ENCODE measurements around the gene TEX2. TPM values are rescaled to one million over a fixed set of nuclear protein-coding genes. Genes with fewer than 3 reads are reported as not detected.

Gene TEX2
- total and polyA plus RNA-seq, 2 donors (not counting 1 experiment from before 2014, with no cell fraction given), result 4.0 to 7.6 TPM

- WGBS (ENCODE audit: insufficient coverage), result 98% methylated on average over 8 of the region's 8 CpGs
- Histone ChIP-seq H3K79me2 (ENCODE audit: control insufficient read depth, insufficient read depth, low read length) (no peaks in the 10 kb centered on the region), H2AFZ (ENCODE audit: insufficient read depth, low read depth, low read length, poor library complexity, severe bottlenecking) (no peak overlapping the region), H3K27me3 (replicated peaks in 1 of 4; ENCODE audit: control extremely low read depth in 1 of 4, control insufficient read depth in 3 of 4, insufficient read depth in 4 of 4, low read length in 3 of 4) (no peaks in the 10 kb centered on the region), H3K4me3 (ENCODE audit: control extremely low read depth in 1 of 5, extremely low read depth in 1 of 5, insufficient read depth in 1 of 5, low read depth in 2 of 5, low read length in 4 of 5) (no peak overlapping the region), H3K4me2 (replicated peaks; ENCODE audit: low read depth, low read length, poor library complexity, severe bottlenecking) (no peak overlapping the region), H3K36me3 (replicated peaks in 1 of 2; ENCODE audit: control extremely low read depth in 1 of 2, control insufficient read depth in 1 of 2, extremely low read depth in 1 of 2, insufficient read depth in 2 of 2, low read length in 1 of 2) (no peaks in the 10 kb centered on the region), H3K4me1 (ENCODE audit: control insufficient read depth in 2 of 2, insufficient read depth in 2 of 2, low read length in 2 of 2) (peaks cover under 1 to 9% of the 10 kb centered on the region in 2 donors), H4K20me1 (ENCODE audit: control insufficient read depth, insufficient read depth, low read length, poor library complexity, severe bottlenecking) (no peaks in the 10 kb centered on the region), H3K9ac (ENCODE audit: low read length) (no peak overlapping the region), H3K9me3 (ENCODE audit: control extremely low read depth in 1 of 3, control insufficient read depth in 2 of 3, insufficient read depth in 1 of 3, low read length in 2 of 3) (no peaks in the 10 kb centered on the region), H3K27ac (ENCODE audit: low read length in 2 of 2) (no peak overlapping the region)
- peaks cover 3% of the 10 kb centered on the region for H3K4me1 Mint-ChIP-seq
- DNase-seq (no peak), ATAC-seq (ENCODE audit: low read depth) (no peak)
- no peak overlapping the region for H3K4me3 Mint-ChIP-seq
- ChIA-PET CTCF (interaction anchor here (0.8 to 3.0 kb wide), 6 partner anchors 10 to 89 kb away, joined by 3 to 9 read pairs (median 4); no protein-coding TSS in a partner anchor), POLR2A (no interaction called here)
- no peaks in the 10 kb centered on the region for H3K9me3 Mint-ChIP-seq (ENCODE audit: insufficient read depth)
- TF ChIP-seq, protein P1, sequence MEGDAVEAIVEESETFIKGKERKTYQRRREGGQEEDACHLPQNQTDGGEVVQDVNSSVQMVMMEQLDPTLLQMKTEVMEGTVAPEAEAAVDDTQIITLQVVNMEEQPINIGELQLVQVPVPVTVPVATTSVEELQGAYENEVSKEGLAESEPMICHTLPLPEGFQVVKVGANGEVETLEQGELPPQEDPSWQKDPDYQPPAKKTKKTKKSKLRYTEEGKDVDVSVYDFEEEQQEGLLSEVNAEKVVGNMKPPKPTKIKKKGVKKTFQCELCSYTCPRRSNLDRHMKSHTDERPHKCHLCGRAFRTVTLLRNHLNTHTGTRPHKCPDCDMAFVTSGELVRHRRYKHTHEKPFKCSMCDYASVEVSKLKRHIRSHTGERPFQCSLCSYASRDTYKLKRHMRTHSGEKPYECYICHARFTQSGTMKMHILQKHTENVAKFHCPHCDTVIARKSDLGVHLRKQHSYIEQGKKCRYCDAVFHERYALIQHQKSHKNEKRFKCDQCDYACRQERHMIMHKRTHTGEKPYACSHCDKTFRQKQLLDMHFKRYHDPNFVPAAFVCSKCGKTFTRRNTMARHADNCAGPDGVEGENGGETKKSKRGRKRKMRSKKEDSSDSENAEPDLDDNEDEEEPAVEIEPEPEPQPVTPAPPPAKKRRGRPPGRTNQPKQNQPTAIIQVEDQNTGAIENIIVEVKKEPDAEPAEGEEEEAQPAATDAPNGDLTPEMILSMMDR (IDR thresholded peaks at IDR 0.05), result no peak
- no peak for TF ChIP-seq EZH2 (IDR thresholded peaks at IDR 0.05; ENCODE audit: borderline replicate concordance, insufficient read depth, low read depth, low read length, poor library complexity, severe bottlenecking)
- intact Hi-C loops (cut with micrococcal nuclease), result no loop called here
- H3K27me3 Mint-ChIP-seq, result no peaks in the 10 kb centered on the region
- H3K27ac Mint-ChIP-seq, result no peak overlapping the region
These were observed 147.9 kb downstream of the TEX2 start for GRCh38 chr17:64115043-64115698.

GRCh38 chr17:64113006-64113405 is 150.1 kb downstream of the TEX2 start:
- Mint-ChIP-seq H3K4me1 (peaks cover 2% of the 10 kb centered on the region), H3K27ac (no peak overlapping the region), H3K9me3 (ENCODE audit: insufficient read depth) (no peaks in the 10 kb centered on the region), H3K4me3 (no peak overlapping the region), H3K27me3 (no peaks in the 10 kb centered on the region)
- Histone ChIP-seq H3K36me3 (replicated peaks in 1 of 2; ENCODE audit: control extremely low read depth in 1 of 2, control insufficient read depth in 1 of 2, extremely low read depth in 1 of 2, insufficient read depth in 2 of 2, low read length in 1 of 2) (no peaks in the 10 kb centered on the region), H3K9ac (ENCODE audit: low read length) (no peak overlapping the region), H3K27me3 (replicated peaks in 1 of 4; ENCODE audit: control extremely low read depth in 1 of 4, control insufficient read depth in 3 of 4, insufficient read depth in 4 of 4, low read length in 3 of 4) (no peaks in the 10 kb centered on the region), H3K27ac (ENCODE audit: low read length in 2 of 2) (no peak overlapping the region), H3K9me3 (ENCODE audit: control extremely low read depth in 1 of 3, control insufficient read depth in 2 of 3, insufficient read depth in 1 of 3, low read length in 2 of 3) (no peaks in the 10 kb centered on the region), H3K79me2 (ENCODE audit: control insufficient read depth, insufficient read depth, low read length) (no peaks in the 10 kb centered on the region), H3K4me1 (ENCODE audit: control insufficient read depth in 2 of 2, insufficient read depth in 2 of 2, low read length in 2 of 2) (peaks cover 0 to 3% of the 10 kb centered on the region in 2 donors), H2AFZ (ENCODE audit: insufficient read depth, low read depth, low read length, poor library complexity, severe bottlenecking) (no peak overlapping the region), H3K4me3 (ENCODE audit: control extremely low read depth in 1 of 5, extremely low read depth in 1 of 5, insufficient read depth in 1 of 5, low read depth in 2 of 5, low read length in 4 of 5) (no peak overlapping the region), H4K20me1 (ENCODE audit: control insufficient read depth, insufficient read depth, low read length, poor library complexity, severe bottlenecking) (no peaks in the 10 kb centered on the region), H3K4me2 (replicated peaks; ENCODE audit: low read depth, low read length, poor library complexity, severe bottlenecking) (no peak overlapping the region)
- DNase-seq (no peak), ATAC-seq (ENCODE audit: low read depth) (no peak)
- no CpG with 5 or more reads among the region's 2 CpGs for WGBS (ENCODE audit: insufficient coverage)
- CTCF ChIA-PET, result interaction anchor here (1.5 to 3.0 kb wide), 3 partner anchors 12 to 87 kb away, joined by 6 to 9 read pairs (median 8); no protein-coding TSS in a partner anchor
- TF ChIP-seq, protein P1 (IDR thresholded peaks at IDR 0.05), result no peak
- no peak for TF ChIP-seq EZH2 (IDR thresholded peaks at IDR 0.05; ENCODE audit: borderline replicate concordance, insufficient read depth, low read depth, low read length, poor library complexity, severe bottlenecking)
- POLR2A ChIA-PET, result interaction anchor here (0.5 kb wide), 1 partner anchor 36 kb away, joined by 8 read pairs; no protein-coding TSS in a partner anchor
- intact Hi-C loops (cut with micrococcal nuclease), result no loop called here
